DMS114 treated with DMSO at 0.1 percent for 48 hours (cell line): ENCODE data around the gene EPHA8.

Experiments used
- DNase-seq: peaks from one replicate; lab custom pipeline; 2025; ENCODE audit not compliant: unreplicated experiment; lab: John Stamatoyannopoulos, UW

EPHA8 gene

DNA sequence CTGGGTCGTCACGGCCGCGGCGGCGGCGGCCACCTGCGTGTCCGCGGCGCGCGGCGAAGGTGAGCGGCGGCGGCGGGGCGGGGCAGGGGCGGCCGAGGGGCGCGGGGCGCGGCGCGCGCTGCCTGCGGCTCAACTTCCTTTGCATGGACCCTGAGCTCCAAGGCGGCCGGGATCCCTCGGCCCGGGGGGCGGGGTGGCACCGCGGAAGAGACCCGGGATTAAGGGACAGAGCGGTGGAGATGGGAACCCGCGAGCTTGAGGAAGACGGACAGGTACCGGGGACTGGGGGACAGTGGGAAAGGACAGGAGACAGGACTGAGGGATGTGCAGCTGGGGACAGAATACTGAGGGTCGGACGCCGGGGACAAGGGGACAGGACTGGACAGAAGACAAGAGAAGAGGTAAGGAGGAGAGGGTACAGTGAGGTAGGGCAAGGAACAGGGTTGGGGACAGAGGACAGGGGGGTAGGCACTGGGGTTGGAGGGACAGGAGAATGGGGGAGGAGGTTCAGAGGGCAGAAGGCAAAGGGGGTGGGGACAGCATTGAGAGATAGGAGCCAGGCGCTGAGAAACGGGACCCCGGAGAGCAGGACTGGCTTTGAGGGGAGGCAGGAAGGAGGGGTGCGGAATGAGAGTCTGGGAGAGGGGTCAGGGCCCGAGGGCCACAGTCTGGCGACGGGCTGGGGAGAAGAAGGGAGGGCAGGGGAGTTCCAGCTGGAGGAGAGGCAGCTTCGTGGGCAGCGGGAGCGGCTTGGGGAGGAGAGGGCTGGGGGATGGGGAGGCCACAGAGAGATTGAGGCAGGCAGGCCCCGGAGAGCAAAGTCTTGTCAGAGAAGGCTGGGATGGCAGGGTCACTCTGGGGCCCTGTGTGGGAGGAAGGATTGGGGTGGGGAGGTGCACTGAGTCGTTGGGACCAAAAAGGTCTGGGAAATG lies 648 bp downstream of the EPHA8 start:
- no peak for DNase-seq

GRCh38 chr1:22566161-22566560 lies 2.9 kb downstream of the EPHA8 start:
- no peak for DNase-seq

DNA sequence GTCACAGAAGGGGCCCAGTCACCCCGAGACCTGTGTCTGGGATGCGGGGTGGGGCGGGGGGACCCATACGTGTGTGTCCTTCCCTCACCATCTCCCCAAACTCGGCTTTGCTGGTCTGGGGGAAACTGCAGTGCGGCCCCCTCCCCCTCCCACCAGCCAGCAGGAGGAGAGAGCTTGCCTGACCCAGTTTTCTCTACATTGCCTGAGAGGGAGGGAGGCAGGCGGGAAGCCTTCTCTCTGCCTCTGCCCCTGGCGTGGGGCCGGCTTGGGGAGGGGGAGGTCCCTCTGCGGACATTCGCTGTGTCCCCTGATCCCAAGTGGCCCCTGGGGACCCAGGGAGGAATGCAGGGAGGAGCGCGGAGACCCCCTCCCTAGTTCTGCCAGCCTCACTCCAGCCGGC lies 3.9 kb downstream of the EPHA8 start:
- no peak for DNase-seq

- DNase-seq, result no peak
These were observed 4.7 kb downstream of the EPHA8 start for GRCh38 chr1:22567994-22568393.

GRCh38 chr1:22569269-22569668 lies 6.0 kb downstream of the EPHA8 start:
- no peak for DNase-seq

- DNase-seq, result no peak
These were observed 7.0 kb downstream of the EPHA8 start for GRCh38 chr1:22570140-22570909.

DNA sequence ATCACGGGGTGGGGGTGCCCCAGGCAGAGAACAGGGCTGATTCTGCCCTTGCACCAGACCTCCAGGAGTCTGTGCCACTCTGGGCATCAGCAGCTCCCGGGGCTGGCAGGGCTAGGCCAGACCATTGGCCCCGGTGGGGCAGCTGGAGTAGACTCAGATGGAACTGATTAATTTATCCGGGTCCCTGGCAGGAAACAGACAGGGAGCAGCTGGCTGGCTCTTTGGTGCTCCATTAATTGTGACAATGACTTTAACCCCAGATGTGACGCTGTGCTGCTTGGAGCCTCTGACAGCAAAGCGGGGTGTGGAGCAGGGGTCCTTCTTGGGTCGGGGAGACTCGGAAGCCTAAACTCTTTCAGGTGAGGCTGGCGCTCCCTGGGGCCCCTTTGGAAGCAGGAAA lies 9.5 kb downstream of the EPHA8 start:
- DNase-seq, result no peak

DNA sequence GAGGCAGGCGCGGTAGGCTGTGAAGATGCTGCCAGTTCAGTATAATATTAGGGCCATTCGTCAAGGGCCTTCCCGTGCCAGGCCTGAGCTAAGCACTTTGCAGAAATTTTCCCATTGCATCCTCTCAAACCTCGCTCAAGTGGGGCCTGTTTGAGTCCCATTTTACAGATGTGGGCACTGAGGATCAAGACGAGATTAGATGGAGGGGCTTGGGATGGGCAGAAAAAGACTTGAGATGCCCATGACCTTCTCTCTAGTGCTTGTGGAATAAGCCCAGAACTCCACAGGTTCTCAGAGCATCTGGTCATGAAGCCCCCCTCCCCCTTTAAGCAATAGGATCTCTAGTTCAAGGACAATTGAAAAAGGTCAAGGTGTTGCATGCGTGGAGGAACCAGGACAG lies 9.9 kb downstream of the EPHA8 start:
- DNase-seq, result no peak

DNA sequence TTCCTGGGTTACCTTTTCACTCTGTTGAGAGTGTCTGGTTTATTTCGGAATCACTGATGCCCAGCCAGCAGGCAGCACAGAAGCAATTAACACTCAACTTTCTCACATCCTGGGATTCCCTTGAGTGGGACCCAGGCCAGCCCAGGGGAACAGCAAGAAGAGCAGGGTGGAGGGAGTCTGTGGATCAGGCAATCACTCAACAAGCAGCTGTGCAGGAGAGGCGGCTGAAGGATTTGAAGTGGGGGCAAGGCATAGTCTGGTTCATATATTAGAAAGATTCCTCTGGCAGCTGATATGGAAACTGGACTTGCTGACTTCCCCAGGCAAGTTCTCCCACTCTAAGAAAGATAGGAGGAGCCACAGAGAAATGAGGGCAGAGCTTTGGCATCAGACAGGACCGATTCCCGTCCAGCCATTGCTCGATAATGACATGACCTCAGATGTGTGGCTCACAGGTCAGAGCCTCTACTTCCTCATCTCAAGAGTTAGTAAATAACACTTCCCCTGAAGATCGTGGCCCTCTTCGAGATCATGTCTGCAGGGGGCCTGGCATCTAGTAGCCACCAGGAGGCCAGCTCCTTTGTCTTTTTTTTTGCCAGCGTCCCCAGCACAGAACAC lies 12.4 kb downstream of the EPHA8 start:
- DNase-seq, result no peak

- no peak for DNase-seq
These were observed 12.9 kb downstream of the EPHA8 start for GRCh38 chr1:22576150-22576544.

GRCh38 chr1:22576617-22577016 lies 13.3 kb downstream of the EPHA8 start:
- no peak for DNase-seq

- DNase-seq, result no peak
These were observed 15.6 kb downstream of the EPHA8 start for GRCh38 chr1:22578732-22579361.

DNA sequence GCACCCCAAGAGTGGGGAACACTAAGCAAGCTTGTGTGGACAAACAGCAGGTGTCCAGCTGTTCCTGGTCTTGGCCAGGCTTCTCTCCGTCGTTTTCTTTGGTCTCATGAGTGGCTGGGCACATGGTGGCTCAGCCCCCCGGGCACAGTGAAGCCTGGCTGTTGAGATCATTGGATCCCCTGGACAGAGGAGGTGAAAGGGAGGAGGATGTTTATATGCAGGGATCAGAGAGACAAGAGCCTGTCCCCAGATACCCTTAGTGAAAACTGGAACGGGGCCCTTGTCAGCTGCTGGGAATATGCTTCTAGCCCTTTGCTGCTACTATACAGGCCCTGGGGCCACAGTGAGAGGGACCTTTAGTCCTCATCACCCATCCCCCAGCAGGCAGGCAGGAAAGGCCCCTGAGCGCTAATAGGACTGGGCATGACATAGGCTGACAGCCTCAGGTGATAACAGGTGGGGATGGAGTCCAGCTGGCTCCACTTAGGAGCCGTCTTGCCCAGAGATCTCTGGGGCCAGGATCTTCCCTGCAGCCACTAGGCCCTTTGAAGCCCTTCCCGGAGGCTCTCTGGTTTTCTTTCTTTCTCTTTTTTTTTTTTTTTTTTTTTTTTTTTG lies 16.4 kb downstream of the EPHA8 start:
- no peak for DNase-seq

- DNase-seq, result no peak
These were observed 19.7 kb downstream of the EPHA8 start for GRCh38 chr1:22582661-22583635.

- no peak for DNase-seq
These were observed 20.8 kb downstream of the EPHA8 start for GRCh38 chr1:22584001-22584562.

GRCh38 chr1:22584970-22585369 lies 21.7 kb downstream of the EPHA8 start:
- DNase-seq, result no peak

DNA sequence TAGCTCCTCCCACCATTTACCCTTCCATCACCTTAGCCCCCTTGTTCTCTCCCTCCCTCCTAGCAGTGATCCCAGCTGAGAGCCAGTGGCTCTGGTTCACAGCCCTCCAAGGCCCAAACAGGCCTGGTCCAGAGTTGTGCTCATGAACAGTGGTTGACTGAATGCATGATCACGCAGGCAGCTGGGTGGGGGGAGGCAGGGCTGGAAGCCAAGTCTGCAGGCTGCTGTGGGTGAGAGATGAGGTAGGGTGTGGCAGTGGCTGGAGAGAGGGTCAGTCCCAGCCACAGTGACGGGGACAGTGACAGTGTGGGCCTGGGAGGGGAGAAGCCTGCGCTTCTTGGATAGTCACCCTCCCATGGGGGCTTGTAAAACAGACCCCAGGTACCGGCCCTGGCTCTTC lies 22.2 kb downstream of the EPHA8 start:
- no peak for DNase-seq

DNA sequence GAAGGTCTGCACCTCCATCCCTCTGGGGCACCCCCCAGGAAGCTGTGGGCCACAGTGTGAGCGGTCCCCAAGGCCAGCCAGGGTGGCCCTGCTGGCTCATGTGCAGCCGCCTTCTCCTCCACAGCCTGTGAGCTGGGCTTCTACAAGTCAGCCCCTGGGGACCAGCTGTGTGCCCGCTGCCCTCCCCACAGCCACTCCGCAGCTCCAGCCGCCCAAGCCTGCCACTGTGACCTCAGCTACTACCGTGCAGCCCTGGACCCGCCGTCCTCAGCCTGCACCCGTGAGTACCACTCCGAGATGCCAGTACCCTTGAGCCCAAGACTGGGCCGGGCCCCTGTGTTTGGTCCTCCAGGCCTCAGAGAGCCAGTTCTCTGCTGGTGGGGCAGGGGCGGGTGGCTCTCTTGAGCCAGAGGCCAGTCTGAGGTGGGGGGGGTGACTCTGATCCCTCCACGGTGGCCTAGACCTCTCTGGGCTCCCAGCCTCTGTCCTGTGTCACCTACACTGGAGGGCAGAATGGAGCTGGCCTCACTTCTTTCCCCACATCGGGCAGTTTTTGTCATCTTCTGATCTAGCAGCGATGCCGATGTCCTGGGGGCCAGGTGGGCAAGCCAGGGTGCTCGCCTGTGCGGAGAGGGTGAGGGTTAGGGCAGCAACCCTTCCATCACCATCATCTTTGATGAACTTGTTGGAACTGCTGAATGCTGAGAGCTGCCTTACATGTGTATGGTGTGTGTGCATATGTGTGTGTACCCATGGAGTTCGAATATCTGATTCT lies 23.3 kb downstream of the EPHA8 start:
- DNase-seq, result no peak

- no peak for DNase-seq
These were observed 24.0 kb downstream of the EPHA8 start for GRCh38 chr1:22587247-22587646.
